NCI-H2196 (cell line): ENCODE results near the gene KYNU.
"Not testable (repeated sequence)": the region's sequence is repeated elsewhere in the genome, so short reads cannot be mapped to it uniquely, and the experiment has no call there.

ENCODE experiments used
- DNase-seq: peaks from one replicate; lab custom pipeline; 2025; ENCODE audit not compliant: unreplicated experiment; lab: John Stamatoyannopoulos, UW

The KYNU gene

DNA sequence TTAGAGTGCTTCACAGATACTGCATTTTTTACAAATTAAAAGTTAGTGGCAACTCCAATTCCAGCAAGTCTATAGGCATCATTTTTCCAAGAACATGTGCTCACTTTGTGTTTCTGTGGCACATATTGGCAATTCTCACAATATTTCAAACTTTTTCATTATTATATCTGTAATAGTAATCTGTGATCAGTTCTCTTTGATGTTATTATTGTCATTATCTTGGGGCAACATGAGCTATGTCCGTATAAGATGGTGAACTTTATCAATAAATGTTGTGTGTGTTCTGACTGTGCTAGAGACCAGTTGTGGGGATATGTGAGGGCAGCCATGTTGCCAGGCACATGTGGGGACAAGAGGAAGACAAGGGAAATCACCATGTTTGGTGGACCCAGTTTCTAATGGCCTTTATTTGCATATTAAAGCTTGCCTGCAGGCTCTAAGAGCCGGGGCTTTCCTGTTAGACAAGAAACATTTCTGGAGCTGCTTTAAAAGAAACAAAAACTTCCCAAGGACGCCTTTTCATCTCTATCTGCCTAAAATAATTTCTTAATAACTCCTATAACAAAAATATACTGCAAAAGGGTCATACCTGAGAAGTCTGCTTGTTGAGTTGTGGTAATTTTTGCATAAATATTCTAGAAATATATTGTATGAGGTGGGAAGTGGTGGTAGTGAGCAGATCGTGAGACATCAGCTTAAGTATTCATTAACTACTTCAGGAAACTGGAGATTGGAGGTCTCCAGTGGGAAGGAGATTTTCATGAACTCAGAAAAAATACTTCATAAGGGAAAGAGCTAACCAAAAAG is 37.2 kb downstream of the KYNU start:
- DNase-seq = no peak

DNA sequence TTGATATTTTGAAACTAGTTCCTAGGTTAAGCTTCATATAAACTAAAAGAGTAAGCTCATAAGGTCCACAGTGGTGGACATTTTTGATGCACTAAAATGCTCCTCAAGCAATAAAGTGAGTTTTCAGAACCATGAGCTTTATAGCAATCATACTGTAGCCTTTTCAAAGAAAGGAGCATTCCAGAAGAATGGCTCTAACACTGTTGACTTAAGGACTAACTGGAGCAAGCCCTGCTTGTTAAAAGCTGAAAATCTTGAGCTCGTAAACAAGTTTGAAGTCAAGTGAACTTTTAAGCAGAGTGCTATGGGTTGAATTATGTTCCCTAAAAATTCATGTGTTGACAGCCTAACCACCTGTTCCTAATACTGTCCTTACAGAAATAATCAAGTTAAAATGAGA is 38.0 kb downstream of the KYNU start:
- DNase-seq = no peak

DNA sequence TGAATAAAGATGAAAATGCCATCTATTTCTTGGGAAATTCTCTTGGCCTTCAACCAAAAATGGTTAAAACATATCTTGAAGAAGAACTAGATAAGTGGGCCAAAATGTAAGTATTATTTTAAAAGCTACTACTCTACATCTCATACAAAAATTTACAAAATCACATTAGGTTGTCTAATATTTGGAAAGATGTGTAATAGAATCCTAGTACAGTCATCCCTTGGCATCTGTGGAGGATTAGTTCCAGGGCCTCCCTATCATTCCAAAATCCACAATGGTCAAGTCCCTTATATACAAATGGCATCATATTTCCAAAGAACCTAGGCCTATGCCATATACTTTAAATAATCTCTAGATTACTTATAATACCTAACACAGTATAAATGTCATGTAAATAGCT is 41.2 kb downstream of the KYNU start:
- DNase-seq = no peak

DNA sequence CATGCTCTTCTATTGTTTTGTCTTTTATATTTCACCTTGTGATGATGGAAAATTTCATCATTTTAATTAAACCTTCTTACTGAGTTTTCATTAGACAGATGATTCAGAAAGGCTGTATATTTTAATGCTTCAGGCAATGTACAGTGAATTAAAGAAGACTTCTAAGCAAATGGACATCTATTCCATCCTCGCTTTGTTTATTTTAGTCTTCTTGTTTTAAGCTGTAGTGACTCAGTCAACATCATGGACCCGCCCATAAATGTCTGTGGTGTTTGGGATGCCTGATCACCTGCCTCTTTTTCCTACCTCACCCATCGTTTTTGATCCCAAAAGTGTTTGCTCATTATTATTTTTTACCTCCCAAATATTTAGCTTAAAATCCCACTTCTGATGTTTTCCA is 43.1 kb downstream of the KYNU start:
- DNase-seq = no peak

DNA sequence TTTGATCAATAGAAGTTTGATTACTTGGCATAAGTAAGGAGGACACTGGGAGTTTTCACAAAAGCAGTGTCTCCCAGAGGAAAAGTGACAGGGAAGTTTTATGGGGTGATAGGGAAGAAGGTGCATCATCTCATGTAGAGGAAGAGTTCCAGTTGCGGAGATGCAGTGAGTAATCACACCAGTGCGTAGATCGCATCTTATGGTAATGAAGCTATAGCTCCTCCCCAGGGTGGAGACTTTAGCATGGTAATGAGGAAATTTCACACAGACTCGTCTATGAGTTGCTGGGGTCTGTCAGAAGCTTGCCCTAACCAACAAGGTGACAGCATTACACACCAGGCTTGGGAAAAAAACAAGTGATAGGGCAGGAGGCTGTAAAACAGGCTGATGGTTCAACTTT is 49.0 kb downstream of the KYNU start:
- no peak for DNase-seq

DNA sequence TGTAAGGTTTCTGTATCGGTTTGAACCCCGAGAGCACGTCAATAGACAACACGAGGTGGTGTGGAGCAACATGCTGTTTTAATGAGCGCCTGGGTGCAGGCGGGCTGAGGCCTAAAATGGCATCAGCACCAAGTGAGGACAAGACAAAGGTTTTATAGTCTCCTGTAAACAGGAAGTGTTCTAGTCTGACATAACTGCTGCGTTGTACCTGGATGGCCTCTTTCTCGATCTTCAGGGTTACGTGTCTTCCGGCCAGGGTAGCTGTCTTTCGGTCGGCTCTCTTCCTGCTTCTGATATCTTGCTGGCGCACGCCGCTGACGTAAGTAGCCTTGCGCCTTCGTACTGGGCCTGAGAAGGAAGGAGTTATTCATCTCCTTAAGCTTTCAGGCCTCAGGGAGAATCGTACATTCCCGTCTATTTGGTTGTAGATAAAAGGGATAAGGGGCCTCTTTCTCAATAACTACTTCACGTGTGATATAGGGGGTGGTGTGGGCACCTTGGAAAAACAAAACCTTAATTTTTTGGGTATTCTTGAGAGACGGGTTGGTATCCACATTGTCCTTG is 53.5 kb downstream of the KYNU start:
- DNase-seq = no peak

DNA sequence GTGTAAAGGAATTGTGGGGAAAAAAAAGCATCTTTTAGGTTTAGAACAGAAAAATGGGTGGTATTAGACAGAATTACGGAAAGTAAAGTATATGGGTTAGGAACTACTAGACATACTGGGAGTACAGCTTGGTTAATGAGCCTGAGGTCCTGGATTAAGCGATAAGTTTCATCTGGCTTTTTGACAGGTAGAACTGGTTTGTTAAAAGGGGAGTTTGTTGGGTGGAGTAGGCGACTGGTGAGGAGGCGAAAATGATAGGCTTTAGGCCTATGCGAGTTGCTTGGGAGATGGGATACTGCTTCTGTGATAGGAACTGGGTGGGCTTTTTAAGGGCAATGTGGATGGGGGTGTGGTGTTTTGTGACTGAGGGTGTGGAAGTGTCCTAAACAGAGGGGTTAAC is 56.5 kb downstream of the KYNU start:
- DNase-seq = no peak

DNA sequence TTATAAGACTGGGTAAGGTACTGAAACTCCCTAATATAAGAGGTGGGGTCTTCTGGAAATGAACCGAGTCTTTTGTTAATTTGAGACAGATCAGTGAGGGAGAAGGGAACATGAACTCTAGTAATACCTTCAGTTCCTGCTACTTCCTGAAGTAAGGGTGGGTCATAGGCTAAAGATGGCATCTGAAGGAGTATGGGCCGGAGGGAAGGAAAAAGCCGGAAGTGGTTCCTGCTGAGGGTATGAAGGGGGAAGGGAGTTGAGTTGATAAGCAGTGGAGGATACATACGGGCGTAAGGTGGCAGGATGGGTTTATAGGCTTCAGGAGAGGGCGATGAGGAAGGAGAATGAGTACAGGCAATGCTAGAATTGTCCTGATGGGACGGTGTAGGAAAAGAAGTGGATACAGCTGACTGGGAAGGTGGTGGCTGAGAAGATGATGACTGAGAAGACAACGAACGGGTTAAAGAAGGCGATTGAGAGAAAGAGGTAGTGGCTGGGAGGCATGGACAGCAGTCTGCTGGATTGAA is 58.2 kb downstream of the KYNU start:
- DNase-seq = no peak

DNA sequence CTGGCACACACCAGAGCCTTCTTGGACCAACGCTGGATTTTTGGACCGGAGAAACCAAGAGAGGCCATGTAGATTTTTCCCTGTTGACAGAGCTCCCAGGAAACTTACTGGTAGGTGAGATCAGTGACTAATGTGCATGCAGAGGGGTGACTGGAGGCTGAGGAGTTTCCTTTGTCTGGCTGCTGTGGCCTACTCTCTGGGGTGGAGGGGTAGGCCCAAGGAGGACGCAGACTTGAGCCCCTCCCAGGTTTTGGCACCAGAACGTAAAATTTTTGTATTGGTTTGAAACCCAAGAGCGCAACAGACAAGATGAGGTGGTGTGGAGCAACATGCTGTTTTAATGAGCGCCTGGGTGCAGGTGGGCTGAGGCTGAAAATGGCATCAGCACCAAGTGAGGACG is 59.2 kb downstream of the KYNU start:
- DNase-seq = no peak

DNA sequence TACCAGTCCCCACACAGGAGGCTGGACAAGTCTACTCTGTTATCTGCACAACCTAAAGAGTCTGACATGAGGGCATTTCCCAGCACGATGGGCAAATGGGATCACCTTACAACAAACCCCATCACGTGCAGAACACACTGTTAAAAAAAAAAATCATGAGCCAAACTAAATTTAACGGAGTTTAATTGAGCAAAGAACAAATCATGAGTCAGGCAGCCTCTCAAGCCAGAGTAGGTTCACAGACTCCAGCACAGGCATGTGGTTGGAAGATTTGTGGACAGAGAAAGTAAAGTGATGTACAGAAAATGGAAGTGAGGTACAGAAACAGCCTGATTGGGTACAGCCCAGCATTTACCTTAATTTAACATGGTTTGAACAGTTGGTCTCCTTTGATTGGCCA is 59.9 kb downstream of the KYNU start:
- DNase-seq = no peak

DNA sequence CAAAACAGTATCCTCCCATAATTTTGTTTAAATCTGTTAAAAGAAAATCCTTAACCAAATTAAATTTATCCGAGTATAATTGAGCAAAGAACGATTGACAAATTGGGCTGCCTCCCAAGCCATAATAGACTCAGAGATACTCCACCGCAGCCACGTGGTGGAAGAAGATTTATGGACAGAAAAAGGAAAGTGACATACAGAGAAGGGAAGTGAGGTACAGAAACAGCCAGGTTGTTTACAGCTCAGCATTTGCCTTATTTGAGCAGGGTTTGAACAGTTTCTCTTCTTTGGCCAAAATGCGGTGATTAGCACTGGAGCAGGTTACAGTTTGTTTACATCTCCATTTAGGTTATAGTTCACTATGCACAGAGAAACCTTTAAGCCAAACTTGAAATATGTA is 60.8 kb downstream of the KYNU start:
- DNase-seq = no peak

DNA sequence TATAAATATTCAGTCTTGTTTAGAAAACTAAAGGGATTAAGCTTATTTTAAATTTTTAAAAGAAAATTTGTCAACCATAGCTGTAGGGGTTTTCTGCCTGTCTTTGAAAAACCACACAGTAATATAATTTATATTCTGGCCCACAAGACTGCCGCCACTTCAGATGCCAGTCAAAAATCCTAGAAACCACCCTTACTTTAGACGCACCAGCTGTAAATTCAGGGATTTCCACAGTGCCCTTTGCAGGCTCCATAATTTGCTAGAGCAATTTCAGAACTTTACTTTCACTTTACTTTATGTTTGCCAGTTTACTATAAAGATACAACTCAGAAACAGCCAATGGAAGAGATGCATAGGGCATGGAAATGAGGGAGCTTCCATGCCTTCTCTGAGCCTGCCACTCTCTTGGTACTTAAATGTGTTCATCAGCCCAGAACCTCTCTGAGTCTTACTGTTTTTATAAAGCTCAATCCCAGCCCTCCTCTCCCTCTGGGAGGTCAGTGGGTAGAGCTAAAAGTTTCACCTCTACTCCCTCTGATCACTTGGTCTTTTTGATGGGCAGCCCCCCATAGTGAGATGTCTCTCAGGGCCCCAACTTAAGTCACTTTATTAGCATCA is 63.3 kb downstream of the KYNU start:
- no peak for DNase-seq

DNA sequence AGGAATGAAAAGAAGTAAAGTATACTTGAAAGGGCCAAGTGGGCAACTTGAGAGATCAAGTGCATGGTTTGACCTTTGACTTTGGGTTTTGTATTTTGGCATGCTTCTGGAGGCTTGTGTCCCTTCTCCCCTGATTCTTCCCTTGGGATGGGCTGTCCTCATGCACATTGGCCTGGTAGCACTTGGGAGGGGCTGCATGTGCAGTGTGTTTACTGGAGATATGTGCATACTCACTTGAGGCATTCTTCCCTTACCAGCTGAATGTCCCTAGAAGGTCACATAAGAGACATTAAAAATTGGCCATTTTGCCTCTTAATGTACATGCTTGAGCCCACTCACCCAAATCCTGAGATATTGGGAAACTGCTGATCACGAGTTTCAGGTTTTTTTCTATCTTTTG is 65.2 kb downstream of the KYNU start:
- no peak for DNase-seq

DNA sequence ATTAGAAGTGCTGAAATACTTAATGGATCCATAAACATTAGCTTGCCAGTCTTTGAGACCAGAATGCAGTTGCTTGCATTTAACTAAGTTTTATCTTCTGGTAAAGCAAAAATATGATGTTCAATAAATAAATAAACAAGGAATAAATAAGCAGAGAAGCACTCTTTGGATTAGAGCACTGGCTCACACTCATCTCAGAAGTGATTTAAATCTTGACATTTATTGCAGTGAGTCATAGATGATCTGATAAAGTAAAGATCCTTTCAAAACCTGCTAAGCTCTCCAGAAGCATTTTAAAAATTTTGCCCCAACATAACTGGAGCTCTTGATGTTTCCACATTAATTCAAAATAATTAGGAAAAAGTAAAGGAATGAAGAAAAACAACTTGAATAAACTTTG is 66.8 kb downstream of the KYNU start:
- no peak for DNase-seq

DNA sequence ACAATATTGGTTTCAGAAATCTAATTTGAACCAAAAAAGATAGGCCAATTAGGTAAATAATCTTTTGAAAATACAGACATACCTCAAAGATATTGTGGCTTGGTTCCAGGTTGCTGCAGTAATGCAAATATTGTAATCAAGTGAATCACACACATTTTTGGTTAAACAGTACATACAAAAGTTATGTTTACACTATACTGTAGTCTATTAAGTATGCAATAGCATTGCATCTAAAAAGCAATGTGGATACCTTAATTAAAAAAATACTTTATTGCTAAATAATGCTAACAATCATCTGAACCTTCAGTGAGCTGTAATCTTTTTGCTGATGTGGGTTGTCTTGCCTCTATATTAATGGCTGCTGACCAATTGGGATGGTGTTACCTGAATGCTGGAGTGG is 67.3 kb downstream of the KYNU start:
- no peak for DNase-seq

DNA sequence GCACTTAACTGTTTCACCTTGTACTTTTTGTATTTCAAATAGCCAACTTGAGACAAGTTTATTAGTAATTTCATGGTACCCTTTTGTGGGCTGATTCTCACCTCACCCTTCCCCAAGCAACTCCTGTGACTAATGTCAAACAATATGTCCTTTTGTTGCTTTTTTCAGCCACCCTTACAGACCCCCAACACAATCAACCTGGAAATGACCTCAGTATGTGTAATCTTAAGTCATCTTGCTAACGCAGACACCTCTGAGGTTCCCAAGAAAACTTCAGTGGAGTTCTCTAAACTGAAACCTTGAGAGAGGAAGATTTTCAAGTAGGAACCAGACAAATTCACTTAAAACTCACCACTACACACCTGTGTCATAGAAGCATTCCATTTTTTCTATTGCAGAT is 69.5 kb downstream of the KYNU start:
- no peak for DNase-seq

DNA sequence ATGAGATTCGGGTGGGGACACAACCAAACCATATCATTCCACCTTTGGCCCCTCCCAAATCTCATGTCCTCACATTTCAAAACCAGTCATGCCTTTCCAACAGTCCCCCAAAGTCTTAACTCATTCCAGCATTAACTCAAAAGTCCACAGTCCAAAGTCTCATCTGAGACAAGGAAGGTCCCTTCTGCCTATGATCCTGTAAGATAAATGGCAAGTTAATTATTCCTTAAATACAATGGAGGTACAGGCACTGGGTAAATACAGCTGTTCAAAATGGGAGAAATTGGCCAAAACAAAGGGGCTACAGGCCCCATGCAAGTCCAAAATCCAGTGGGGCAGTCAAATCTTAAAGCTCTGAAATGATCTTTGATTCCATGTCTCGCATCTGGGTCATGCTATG is 71.3 kb downstream of the KYNU start:
- not testable (repeated sequence) for DNase-seq

DNA sequence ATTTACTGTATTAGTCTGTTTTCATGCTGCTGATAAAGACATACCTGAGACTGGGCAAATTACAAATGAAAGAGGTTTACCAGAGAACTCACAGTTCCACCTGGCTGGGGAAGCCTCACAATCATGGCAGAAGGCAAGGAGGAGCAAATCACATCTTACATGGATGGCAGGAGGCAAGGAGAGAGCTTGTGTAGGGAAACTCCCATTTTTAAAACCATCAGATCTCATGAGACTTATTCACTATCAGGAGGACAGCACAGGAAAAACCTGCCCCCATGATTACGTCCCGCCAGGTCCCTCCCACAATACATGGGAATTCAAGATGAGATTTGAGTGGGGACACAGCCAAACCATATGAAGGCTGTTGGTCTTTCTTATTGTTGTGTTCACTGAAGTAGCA is 72.9 kb downstream of the KYNU start:
- not testable (repeated sequence) for DNase-seq

DNA sequence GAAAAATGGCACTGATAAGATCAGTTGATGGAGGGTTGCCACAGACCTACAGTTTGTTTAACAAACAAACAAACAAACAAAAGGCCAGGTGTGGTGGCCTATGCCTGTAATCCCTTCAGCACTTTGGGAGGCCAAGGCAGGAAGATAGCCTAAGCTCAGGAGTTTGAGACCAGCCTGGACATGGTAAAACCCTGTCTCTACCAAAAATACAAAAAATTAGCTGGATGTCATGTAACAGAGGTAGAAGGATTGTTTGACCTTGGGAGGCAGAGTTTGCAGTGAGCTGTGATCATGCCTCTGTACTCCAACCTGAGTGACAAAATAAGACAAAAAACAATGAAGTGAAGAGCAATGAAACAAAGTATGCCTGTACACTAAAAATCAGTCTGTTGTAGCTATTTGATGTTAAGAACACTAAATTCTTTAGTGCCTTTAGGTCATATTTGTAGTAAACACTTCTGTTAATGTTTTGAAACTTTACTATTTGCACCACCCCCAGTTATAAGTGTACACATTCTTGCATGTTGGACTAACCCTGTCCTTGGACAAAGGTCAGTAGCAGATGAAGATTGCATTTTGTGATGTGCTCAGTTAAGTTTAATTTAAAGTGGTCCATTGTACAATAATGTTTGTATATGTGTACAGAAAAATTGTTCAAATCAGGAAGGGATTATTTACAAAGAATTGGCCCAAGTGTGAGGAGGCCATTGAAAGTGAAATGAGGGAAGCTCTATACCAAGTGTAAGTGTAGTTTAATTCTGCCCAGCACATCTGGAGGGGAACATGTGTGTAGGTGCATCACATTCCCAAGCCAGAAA is 73.9 kb downstream of the KYNU start:
- DNase-seq = no peak

DNA sequence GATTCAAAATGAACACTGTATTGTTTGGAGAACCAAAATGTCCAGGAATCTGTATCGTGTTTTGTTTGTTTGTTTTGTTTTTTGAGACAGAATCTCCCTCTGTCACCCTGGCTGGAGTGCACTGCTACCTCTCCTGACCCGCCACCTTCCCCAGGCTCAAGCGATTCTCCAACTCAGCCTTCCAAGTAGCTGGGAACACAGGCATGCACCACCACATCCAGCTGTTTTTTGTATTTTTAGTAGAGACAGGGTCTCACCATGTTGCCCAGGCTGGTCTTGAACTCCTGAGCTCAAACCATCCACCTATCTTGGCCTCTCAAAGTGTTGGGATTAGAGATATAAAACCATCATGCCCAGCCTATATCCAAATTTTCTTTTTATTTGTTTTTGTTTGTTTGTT is 74.6 kb downstream of the KYNU start:
- no peak for DNase-seq

DNA sequence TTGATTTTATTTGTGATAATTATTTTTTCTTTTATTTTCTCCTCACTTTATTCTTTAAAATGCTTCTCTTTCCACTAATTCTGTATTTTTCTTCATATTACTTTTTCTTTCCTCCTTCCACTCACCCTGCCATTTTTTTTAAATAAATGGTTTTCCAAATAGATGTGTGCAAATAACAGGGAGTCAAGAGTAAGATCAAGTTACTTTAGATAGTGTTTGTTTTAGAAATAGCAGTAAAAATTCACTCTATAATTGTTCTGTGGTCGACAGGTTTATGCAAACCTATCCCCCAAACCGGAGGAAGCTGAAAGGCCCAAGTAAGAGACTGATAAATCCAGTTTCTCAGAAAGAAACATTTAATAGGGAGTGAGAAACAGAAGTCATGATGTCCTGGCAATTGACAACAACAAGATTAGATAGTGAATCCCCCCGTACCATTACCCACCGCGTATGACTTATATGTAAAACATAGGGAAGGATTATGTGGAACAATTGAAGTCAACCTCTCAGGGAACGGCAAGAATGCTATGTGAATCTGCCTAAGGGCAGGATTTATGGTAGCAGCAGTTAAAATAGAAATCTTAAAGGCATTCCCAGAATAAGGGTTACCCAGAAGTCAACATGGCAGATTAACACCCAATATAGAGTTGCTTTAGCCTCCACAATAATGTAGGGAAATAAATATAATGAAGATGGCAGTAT is 75.5 kb downstream of the KYNU start:
- no peak for DNase-seq
